Inflammatory macrophage (primary cell): Measurements from ENCODE around the gene PRDM16.

Experiments used
- DNase-seq, 2 donors: peaks; one replicate each; pipeline ENCODE4 v3.0.0-alpha.2; 2020 to 2022

Gene PRDM16

DNA sequence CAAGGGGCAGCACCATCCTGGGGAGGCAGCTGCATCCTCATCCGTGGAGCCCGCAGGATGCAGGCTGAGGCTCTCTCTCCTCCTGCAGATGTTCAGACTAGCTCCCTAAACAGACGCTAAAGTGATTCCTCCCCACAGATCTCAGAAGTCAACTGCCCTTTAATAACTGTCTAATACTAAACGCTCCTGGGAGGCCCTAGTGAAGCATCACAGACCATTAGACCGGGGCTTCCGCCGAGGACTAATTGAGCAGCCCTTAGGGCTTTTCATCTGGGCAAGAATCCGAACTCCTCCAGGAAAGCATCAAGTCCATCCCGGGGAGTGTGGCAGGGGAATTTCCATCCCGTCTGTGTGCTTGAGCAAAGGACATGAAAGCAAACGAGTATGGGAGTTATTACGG lies 40.4 kb downstream of the PRDM16 start:
- no peak for DNase-seq

DNA sequence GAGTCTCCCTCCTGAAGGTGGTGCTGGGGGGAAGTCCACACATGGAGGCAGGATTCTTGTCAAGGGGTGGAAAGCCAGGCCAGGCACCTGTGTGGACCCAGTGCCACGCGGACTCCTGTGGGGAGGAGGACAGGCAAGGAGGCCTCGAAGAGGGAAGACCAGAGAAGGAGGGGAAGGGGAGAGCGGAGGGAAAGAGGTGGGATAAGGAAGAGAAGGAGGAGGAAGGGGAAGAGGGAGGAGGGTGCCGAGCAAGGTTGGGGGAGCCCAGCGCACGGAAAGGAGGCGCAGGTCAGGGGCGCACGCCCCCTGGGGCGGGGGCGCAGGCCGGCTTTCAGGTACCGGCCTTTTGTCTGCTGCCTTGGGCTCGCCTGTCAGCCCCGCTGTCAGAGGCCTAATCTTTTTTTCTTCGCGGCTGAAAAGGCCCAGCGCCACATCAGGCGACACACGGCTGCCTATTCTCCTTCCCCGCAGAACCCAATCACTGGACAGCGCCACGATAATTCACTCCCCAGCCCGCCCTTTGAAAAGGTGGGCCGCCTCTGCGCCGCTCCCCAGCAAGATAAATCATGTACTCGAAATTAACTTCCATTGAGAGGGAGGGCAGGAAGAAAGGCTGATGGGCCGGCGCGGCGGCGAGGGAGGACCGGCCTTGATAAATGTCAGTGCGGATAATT lies 42.5 kb downstream of the PRDM16 start:
- DNase-seq, result no peak

DNA sequence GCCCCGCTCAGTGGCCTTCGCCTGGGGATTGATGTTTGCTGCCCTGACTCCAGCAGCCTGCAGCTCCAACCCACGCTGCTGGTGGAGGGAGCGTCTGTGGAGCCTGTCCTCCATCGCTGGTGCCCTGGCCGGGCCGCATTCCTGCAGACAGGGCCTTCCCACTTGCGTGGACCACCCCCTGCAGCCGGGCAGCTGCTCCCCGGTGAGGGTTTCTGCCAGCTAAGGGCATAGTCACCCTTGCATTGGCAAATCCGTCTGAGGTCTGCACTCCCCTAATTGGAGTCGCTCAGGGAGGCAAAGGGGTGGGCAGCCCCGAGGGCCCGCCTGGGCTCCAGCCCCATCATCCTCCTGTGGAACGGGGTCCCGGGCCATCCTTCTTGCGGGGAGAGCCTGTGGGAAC lies 43.5 kb downstream of the PRDM16 start:
- DNase-seq, result no peak

DNA sequence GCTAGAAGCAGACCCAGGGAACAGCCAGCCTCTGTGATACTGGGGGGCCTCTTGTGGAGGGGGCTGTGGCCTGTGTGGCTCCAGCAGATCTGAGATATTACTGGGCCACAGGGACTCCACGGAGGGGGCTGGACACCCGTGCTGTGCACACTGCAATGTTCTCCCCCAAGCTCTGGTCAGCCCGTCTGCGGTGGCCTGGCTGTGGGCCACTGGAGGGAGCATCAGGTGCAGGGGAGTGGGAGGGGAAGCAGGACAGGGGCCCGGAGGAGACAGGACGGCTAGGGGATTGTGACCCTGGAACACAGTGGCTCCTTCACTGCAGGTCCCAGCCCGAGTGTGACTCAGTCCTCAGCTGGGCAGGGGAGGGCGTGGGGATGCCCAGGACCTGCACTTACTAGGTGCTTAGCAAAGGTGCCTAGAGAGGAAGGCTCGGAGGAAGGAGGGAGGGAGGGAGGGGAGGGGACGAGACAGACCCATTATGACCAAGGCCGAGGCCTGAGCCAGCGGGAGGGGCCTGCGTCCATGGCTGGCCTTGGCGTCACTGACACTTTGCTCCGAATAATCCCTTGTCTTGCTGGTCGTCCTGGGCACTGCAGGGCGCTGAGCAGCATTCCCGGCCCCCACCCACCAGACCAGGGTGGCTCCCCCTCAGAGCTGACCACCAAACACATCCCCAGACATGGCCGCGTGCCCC lies 44.2 kb downstream of the PRDM16 start:
- DNase-seq, result no peak

DNA sequence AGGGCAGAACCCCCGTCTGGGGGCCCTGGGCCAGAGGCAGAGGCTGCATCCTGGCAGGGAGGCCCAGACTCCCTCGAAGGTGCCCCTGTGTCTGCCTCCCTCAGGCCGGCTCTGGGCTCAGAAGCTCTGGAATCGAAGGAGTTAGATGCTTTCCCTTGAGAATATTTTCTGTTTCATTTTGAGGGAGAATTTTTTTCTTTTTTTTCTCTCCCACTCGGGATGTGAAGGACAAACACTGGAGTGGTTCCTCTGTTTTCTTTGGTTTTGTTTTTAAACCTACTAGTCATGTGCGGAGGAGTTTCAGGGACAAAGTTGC lies 44.7 kb downstream of the PRDM16 start:
- DNase-seq, result no peak

DNA sequence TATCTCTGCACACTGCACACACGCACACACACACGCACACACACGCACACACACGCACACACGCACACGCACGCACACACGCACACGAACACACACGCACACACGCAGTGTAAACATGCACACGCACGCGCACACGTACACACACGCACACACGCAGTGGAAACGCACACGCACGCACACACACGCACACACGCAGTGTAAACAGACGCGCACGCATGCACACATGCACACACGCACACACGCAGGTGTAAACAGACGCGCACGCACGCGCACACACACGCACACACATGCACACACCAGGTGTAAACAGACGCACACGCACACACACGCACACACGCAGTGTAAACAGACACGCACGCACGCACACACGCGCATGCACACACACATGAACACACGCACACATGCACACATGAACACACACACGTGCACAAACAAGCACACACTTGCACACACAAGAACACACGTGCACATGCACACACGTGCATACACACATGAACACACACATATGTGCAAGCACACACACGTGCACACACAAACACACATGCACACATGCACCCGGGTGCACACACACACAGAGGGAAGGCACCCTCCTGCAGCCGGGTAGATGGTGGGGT lies 45.2 kb downstream of the PRDM16 start:
- DNase-seq, result no peak

DNA sequence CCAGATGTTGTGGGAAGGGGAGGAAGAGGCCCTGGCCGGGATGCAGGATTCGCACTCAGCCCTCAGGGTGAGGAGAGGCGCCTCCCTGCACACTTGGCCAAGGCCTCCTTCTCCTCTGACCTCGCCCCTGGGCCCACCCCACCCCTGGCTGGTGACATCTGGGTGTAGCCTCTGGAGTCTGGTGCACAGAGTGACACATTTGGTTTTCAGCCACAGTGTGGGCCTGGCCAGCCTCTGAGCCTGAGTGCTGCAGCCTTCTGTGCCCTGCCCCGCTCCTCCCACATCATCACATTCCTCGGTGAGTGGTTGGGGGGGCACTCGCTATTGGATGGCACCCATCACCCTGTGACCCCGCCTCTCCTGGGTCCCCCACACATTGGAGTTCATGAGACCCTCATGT lies 45.8 kb downstream of the PRDM16 start:
- no peak for DNase-seq

DNA sequence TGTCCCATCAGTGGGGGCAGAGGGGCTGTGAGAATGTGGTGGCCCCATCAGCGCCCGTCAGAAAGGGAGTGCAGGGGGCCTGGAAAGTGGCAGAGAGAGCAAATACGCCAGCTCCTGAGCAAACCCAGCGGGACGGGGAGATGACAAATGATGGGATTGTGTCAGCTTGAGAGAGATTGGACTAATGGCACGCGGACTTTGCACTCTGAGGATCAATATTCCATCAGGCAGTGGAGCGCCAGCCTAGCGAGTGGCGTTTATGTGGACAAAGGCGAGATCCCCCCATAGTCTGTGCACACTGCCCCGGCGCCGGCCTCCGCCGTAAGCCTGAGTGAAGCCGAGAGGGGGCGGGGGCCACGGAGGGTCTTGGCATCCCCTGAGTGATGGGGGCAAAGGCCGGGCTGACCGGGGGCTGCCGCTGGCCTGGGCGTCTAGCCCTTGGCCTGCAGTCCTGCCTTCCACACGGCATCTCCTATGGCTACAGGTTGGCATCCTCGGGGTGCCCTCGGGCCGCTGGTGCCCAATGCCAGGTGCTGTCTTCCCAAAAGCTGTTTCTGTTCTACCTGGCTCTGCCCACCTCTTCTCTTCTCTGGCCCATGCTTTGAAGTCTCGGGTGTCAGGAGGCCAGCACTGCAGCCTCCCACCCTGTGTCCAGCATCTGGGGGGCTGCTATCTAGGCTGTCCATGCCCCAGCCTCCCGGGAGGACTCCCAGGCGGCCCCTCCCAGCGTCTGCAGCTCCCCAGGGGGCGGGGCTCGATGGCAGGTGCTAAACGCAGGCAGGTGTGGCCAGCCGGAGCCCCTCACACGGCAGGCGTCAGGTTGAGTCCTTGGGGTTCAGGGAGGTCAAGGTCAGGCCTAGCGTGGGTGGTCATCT lies 46.5 kb downstream of the PRDM16 start:
- DNase-seq, result no peak

DNA sequence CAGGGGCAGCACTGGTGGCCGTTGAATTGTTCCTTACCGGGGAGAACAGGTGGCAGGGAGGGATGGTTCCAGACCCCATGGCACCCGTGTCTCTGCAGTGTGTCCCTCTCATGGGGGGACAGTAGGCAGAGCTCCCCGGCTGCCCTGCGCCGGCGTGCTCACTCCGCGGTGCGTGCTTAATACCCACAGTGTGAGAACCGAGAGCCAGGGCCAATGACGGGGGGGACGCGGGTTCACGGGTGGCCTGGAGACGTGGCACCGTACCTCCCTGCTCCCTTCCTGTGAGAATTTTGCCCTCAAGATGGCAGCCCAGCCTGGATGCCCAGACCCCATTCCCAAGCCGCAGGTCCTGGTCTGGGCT lies 47.1 kb downstream of the PRDM16 start:
- DNase-seq, result no peak

DNA sequence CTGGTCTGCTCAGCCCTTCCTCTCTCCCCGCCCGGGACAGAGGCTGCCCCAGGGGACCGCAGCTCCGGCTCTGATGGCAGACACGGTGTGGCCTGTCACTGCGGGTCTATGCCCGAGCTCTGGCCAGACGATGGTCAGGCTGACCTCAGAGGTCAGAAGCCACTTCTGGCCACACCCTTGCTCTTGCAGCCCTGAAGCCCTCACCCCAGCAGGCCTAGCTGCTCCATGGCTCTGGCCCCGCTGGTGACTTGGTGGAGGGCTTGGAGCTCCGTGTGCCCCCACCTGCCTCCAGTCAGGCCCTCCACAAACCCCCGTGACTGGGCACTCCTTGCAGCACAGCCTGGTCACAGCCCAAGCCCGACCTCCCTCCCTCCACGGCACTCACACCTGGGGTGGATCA lies 47.6 kb downstream of the PRDM16 start:
- no peak for DNase-seq

DNA sequence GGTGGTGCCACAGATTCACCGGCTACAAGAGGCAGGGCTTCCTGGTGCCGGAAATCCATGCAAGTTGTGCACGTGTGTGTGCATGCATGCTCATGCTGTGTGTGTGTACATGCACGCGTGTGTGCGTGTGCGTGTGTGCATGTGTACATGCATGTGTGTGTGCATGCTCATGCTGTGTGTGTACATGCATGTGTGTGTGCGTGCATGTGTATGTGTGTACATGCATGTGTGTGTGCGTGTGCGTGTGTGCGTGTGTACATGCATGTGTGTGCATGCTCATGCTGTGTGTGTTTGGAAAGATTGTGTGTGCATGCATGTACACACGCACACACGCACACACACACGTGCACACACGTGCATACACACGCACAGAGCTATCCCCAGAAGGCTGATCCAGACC lies 48.9 kb downstream of the PRDM16 start:
- no peak for DNase-seq

DNA sequence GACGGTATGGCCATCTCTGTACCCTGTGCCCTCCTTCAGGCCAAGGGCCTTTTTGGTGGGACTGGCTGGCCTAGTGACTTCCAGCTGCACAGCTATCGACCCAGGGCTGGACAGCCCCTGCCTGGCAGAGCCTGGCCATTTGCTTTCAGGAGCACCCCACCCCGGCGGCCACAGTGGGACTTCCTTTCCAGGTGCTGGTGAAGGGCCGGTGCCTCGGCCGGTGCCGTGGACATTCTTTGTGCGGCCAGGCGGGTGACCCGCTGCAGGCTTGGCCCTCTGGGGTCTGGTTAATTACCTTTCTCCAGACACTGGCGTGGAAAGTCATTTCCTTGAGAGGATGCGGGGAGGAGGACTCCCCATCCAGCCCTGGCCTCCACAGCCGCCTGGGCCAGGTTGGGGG lies 50.1 kb downstream of the PRDM16 start:
- no peak for DNase-seq

DNA sequence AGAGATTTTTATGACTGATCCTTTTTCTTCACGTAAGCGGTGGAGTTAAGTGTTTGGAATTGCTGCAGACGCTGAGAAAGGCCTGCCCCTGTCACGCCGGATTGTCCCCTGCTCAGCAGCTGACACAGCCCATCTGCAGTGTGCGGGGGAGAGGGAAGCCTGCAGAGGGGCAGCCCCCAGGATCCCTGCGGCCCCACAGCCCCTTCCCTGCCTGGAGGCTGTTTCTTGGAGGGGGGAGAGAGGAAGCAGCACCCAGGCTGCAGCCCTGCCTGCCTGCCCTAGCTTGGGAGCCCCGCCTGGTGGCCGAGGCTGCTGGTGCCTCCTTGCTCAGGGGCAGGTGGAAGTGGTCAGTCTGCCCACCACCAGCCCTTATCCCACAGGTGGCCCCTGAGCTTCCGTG lies 50.7 kb downstream of the PRDM16 start:
- DNase-seq, result no peak

DNA sequence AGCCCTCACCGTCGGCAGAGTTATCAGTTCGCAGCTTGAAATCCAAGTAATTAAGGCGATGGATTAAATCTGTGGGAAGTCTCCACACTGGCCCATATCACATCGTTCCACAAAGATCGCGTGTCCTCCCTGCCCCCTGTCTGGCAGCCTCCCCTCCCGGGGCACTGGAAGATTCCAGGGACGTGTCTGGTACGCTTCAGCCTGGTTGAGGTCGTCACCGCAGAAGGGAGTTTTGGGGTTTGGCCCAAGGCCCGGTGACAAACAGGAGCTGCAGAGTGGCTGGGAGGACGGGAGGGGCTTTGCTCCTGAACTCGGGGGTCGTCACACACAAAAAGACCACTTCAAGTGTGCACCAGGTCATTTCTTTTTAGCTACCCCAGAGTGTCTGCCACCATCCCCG lies 51.1 kb downstream of the PRDM16 start:
- DNase-seq, result no peak

DNA sequence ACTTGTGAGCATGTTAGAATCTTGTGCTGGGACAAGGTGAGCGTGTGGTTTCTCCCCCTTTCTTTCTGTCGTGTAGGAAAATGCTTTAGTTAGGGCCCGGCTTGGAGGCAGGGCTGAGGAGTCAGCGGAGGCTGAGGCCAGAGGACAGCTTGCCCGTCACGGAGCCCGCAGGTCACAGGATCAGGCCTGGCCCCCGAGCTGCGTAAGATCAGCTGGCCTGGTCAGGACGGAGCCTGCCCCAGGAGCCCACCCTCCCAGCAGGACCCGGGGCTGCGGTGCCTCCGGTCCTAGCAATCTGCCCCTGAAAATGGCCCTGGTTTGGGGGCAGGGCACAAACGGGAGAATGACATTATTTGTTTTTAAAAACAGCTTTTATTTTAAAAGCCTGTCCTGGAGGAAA lies 52.0 kb downstream of the PRDM16 start:
- no peak for DNase-seq

DNA sequence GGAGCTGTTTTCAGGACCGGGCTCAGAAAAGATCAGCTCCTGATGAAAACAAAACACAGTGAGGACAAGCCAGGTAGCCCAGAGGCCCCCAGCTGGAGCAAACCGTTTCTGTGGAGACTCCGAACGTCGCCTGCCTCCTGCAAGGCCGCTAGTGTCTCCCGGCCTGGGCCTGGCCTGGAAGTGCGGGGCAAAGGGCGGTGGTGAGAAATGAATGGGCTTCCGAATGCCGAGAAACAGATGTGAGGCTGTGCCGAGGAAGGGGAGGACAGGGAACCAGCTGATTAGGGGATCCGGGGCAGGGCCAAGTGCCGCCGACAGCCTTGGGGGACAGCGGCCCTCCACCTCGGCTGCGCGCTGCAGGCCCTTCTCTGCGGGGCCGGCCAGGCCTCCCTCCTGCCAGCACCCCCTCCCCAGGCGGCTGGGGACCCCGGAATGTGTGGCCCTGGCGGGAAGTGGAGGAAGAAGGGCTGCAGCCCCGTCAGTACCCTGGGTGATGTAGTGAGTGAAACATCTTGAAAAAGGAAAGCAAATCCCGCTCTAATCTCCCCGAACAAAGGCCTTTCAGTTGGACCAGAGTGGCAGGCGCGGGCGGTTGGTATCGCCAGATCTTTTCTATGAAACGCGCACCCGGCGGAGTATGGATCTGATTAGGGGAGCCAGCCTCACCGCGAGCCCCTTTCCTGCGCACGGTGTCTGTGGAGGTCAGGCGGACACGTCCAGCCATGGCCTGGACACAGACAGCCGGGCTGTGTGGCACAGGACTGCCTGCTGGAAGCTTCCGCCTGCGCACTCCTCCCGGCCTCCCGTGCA lies 52.6 kb downstream of the PRDM16 start:
- DNase-seq, result no peak

DNA sequence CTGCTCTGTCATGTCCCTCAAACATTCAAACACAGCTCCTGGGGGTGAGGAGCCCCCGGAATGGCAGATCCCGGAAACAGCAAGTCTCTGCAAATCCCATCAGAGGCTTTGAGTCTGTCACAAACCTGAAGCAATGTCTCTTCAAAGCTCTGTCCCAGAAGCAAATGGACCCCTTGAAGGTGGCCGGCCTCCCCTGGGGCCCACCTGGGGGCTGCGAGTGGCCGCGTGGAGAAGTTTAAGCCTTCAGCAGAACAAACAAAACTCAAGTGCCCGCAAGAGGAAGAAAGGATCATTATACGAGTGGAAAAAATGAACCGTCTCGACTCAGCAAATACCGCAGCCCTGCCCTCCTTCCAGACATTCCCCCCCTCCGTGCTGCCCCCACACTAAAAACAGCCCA lies 53.3 kb downstream of the PRDM16 start:
- DNase-seq, result no peak

DNA sequence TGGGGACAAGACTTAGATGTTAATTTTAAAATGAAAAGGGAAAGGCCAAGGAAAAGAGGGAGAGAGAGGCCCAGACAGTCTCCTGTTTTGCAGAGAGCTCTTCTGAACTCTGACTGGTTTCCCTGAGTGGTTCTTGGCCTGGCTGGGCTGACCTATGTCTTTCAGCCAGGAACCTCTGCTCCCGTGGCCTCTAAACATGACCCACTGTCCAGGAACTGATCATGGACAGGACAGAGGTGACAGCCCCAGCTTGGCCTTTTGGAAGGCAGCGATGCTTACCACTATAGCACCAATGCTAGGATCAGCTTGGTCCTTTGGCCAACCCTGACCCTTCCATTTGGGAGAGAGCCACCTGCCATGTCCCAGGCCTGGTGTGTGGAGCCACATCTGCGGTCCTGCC lies 55.2 kb downstream of the PRDM16 start:
- no peak for DNase-seq

DNA sequence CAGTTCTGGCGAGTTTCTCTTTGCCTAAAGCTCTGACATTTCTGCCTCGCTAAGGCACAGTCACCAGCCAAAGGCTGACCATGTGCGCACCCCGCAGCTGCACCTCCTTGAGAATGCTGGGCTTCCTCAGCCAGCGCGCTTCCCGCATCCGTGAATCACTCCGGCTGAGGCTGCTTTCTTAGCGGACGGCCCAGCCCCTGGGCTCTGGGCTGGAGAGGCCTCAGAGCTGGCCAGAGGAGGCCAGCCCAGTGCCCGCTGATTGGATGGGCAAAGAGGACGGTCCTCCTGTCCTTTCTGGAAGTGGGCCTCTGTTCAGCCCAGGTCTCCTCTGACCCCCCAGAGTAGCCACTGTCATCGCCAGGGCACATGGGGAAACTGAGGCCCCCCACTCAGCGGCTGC lies 56.1 kb downstream of the PRDM16 start:
- no peak for DNase-seq

DNA sequence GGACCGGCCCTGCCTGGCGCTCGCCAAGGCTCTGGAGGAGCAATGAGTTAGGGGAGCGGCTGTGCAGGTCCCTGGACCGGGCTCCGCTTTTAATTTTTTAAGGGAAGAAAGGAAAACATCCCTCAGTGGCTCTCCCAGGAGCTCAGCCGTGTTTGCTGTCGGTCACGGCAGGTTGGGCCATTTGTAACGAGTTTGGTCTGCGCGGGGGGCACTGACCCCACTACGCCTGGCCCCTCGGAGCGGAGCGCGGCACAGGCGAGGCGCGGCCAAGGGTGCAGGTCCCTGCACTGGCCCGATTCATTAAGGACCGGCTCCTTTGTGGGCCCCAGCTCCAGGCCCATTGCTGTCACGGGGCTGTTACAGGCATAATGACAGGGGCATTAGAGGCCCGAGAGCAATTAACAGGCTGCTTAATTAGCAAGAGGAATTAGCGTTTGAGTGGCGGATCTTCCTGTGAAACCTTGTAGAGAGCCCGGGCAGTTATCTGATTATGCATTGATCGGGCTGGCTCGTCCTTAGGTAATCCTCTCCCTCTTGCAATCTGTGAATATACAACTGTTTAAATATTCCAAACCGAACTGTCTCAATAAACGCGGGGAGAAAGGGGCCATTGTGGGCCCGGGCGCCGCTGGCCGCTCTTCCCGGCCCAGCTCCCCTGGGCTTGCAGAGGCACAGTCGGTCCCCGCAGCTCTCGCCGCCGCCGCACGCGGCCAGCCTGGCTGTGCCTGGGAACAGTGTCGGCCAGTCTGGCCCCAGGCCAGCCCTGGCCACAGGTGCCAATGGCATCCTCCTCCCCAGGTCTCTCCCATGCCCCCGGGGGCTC lies 56.8 kb downstream of the PRDM16 start:
- no peak for DNase-seq

DNA sequence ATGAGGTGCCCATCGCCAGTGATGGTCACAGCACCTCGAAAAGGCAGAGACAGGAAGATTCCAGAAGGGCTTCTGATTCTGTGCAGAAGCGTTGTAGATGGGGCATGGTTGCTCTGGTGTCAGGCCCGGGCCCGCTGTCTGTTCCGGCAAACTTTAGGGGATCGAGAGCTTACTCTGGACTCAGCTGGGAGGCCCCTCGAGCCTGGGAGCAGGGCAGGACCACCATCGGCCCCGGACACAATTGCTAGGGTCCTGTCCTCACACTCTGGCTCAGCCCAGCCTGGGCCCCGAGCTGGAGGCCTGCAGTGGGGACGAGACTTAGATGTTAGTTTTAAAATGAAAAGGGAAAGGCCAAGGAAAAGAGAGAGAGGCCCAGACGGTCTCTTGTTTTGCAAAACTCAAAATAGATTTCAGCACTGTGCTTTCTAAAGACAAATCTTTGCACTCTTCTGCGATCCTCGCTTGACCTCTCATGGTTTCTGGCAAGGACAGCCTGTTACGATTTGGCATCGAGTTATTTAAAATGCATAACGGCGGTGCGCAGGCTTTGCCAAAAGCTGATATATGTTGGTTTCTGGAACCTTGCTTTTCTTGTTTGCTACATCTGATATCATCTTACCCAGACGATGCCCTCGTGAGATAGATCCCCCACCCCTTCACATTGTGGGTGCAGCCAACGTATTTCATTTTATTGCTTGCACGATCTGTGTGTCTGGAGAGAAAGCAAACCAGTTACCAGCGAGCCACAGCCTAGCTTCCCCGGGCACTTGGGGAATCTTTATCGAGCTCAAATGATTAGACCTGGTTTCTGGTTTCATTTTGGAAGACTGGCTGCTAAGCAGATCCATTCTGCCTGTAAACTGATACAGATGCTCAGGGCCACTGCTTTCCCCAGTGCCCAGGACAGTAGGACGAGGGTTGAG lies 58.0 kb downstream of the PRDM16 start:
- DNase-seq, result no peak
